ENCODE data around the gene NADSYN1.

The NADSYN1 gene

DNA sequence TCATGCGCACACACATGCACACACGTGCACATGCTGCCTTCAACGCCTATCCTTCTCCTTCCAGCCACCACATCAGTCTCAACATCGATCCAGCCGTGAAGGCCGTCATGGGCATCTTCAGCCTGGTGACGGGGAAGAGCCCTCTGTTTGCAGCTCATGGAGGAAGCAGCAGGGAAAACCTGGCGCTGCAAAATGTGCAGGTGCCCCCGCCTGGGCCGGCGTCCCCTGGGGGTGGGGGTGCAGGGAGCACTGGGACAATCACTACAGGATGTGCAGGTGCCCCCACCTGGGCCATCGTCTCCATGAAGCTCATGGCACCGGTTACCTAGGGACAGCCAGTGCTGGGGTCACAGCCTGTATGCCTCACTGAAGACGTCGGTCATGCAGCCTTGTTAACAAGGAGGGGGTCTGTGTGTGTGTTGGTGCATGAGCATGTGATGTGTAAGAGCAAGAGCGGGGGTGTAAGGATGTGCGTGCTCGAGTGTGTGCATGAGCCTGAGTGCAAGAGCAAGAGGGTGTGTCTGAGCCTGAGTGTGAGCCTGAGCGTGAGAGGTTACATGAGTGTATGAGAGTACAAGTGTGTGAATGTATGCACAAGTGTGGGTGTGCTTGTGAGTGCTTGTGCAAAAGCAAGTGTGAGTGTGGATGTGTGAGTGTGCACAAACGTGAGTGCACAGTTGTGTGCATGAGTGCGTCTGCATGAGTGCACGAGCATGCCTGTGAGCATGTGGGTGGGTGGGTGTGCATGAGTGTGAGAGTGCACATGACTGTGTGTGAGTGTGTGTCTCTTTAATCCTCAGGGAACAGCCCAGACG lies 31.5 kb downstream of the NADSYN1 start:
- DNase-seq (ENCODE audit: low read depth) = no peak
- TF ChIP-seq, protein P1, sequence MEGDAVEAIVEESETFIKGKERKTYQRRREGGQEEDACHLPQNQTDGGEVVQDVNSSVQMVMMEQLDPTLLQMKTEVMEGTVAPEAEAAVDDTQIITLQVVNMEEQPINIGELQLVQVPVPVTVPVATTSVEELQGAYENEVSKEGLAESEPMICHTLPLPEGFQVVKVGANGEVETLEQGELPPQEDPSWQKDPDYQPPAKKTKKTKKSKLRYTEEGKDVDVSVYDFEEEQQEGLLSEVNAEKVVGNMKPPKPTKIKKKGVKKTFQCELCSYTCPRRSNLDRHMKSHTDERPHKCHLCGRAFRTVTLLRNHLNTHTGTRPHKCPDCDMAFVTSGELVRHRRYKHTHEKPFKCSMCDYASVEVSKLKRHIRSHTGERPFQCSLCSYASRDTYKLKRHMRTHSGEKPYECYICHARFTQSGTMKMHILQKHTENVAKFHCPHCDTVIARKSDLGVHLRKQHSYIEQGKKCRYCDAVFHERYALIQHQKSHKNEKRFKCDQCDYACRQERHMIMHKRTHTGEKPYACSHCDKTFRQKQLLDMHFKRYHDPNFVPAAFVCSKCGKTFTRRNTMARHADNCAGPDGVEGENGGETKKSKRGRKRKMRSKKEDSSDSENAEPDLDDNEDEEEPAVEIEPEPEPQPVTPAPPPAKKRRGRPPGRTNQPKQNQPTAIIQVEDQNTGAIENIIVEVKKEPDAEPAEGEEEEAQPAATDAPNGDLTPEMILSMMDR (conservative IDR thresholded peaks at IDR 0.05; ENCODE audit: low read length) = no peak
- no peak overlapping the region for H3K4me3 ChIP-seq (ENCODE audit: low read length)

DNA sequence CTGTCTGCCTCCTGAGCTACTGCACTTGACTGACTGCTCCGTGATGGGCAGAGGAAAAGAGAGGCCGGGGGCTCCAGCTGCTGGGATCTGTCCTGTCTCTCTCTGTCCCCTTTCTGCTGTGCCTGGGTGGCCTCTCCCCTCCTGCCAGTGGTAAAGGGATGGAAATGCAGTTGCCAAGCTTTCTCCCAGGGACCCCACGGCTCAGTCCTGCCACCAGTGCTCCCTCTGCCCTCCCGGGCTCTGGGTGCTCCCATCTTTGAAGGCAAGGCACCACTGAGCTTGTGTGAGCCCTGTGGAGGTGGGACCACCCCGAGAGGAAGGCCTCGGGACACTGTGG lies 32.0 kb downstream of the NADSYN1 start:
- no peak for DNase-seq (ENCODE audit: low read depth)
- no peak overlapping the region for H3K4me3 ChIP-seq (ENCODE audit: low read length)
- TF ChIP-seq, protein P1 (conservative IDR thresholded peaks at IDR 0.05; ENCODE audit: low read length) = no peak

DNA sequence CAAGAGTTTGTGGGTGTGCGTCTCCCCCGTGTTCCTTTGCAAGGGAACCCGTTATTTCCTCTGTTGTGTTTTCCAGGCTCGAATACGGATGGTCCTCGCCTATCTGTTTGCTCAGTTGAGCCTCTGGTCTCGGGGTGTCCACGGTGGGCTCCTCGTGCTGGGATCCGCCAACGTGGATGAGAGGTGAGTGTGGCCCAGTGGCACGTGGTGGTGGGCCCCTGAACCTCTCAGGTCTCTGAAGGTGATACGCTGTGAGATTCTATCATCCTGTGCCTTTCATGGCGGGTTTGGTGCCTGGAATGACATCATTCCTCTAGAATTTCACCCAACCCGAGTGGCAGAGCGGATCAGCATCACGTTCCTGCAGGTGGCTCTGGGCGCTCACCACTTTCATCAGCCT lies 32.5 kb downstream of the NADSYN1 start:
- DNase-seq (ENCODE audit: low read depth) = no peak
- TF ChIP-seq, protein P1 (conservative IDR thresholded peaks at IDR 0.05; ENCODE audit: low read length) = no peak

DNA sequence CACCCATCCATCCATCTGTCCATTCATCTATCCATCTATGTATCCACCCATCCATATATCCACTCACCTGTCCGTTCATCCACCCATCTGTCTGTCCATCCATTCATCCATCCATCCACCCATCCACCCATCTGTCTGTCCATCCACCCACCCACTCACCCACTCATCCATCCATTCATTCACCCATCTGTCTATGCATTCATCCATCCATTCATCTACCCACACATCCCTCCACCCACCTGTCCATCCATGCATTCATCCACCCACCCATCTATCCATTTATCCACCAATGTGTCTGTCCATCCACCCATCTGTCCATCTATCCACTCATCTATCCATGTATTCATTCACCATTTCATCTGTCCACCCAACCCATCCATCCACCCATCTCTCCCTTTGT lies 33.3 kb downstream of the NADSYN1 start:
- no peak for DNase-seq (ENCODE audit: low read depth)
- TF ChIP-seq, protein P1 (conservative IDR thresholded peaks at IDR 0.05; ENCODE audit: low read length) = no peak
- H3K4me3 ChIP-seq (ENCODE audit: low read length) = no peak overlapping the region

More for the DNA sequence above, 32.5 kb downstream of the NADSYN1 start:
- H3K4me3 ChIP-seq (ENCODE audit: low read length) = no peak overlapping the region

DNA sequence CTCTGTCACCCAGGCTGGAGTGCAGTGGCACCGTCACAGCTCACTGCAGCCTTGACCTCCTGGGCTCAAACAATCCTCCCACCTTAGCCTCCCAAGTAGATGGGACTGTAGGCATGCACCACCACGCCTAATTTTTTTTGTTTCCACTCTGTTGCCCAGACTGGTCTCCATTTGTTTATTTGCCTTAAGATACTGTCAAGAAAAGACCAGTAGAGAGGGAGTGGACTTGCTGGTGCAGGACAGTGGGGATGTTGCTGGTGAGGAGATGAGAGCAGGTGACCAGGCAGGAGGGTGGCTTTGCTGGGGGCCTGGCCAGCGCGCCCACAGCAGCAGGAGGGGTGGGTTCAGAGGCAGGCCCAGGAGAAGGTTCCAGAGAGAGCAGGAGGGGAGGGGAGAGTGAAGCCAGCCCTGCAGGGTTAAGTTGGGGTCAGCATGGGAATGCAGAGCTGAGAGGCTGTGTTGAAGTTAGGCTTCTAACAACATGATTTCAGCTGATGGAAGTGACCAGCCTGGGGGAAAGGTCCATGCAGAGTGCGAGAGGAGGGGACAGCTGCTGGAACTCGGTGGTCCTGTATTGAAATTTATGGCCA lies 35.8 kb downstream of the NADSYN1 start:
- H3K4me3 ChIP-seq (ENCODE audit: low read length) = no peak overlapping the region
- DNase-seq (ENCODE audit: low read depth) = no peak
- TF ChIP-seq, protein P1 (conservative IDR thresholded peaks at IDR 0.05; ENCODE audit: low read length) = no peak

DNA sequence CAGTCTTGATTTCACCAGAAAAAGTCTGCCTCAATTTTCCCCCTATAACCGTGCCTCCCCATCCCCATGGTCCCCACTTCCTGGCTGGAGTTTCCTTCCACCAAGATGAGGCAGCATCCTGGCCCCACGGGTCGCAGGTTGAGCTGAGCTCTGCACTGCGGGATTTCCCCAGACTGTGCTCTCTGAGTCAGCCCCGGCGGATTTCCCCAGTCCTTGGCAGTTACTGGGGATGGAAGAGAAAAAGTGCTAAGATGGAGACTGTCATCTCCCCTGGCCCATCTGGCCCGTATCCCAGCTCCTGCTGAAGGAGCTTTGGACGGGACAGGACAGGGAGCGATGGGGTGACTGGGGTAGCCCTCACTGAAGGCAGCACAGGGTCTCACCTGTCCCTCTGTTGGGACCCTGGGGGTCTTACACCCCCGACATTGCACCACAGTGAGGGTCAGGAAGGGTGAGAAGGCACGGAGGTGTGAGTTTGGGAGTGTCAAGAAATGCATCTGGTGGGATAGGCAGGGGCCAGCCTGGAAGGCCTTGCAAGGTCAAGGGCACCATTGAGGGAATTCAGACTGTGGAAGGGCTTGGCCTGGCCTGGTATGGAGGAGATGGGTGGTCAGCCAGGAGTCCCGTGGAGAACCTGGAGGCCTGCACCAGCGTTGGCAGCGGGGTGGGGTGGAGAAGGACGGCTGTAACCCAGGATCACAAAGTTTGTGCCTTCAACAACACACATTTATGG lies 36.5 kb downstream of the NADSYN1 start:
- H3K4me3 ChIP-seq (ENCODE audit: low read length) = no peak overlapping the region
- TF ChIP-seq, protein P1 (conservative IDR thresholded peaks at IDR 0.05; ENCODE audit: low read length) = no peak
- DNase-seq (ENCODE audit: low read depth) = no peak
